ENCODE data around the gene MDM4.
"Not testable (repeated sequence)": the region's sequence is repeated elsewhere in the genome, so short reads cannot be mapped to it uniquely, and the experiment has no call there.

The MDM4 gene

DNA sequence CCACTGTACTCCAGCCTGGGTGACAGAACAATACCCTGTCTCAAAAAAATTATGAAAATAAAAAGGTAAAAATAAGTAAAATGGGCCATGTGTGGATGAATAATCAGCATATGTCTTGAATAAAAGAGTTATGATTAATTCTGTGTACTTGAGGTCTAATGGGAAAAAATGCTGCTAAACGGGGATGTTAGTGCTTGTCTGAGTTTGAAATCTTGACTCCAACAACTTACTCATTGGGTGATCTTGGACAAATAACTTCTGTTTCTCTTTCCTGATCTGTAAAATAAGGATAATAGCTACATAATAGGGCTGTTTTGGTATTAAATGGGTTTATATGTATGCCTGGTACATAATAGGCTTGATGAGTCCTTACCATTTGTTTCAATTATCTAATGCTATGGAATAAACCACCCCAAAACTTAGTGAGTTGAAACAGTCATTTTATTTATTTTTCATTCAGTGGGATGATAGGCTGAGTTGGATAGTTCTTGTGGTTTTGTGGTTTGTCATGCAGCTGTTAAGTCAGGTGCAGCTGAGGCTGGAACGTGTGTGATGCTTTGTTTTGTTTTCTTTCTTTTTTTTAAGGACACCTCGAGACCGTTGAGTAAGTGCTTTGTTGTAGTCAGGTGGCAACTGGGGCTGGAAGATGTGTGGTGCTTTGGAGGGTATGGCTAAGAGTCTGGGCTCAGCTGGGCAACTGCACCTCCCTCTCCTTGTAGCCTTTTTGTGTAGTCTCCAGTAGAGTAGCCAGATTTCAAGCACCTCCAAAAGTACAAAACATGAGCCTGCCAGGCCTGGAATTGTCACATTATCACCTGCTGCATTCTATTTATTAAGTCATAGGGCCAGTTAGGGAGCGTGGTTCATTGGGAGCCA is 4.9 kb downstream of the MDM4 start:
- DNase-seq (ENCODE audit: insufficient read length, low spot score) (no peak), FAIRE-seq (no peak)
- TF ChIP-seq, protein P1, sequence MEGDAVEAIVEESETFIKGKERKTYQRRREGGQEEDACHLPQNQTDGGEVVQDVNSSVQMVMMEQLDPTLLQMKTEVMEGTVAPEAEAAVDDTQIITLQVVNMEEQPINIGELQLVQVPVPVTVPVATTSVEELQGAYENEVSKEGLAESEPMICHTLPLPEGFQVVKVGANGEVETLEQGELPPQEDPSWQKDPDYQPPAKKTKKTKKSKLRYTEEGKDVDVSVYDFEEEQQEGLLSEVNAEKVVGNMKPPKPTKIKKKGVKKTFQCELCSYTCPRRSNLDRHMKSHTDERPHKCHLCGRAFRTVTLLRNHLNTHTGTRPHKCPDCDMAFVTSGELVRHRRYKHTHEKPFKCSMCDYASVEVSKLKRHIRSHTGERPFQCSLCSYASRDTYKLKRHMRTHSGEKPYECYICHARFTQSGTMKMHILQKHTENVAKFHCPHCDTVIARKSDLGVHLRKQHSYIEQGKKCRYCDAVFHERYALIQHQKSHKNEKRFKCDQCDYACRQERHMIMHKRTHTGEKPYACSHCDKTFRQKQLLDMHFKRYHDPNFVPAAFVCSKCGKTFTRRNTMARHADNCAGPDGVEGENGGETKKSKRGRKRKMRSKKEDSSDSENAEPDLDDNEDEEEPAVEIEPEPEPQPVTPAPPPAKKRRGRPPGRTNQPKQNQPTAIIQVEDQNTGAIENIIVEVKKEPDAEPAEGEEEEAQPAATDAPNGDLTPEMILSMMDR (IDR thresholded peaks at IDR 0.05; ENCODE audit: insufficient read depth, missing control alignments), result no peak

DNA sequence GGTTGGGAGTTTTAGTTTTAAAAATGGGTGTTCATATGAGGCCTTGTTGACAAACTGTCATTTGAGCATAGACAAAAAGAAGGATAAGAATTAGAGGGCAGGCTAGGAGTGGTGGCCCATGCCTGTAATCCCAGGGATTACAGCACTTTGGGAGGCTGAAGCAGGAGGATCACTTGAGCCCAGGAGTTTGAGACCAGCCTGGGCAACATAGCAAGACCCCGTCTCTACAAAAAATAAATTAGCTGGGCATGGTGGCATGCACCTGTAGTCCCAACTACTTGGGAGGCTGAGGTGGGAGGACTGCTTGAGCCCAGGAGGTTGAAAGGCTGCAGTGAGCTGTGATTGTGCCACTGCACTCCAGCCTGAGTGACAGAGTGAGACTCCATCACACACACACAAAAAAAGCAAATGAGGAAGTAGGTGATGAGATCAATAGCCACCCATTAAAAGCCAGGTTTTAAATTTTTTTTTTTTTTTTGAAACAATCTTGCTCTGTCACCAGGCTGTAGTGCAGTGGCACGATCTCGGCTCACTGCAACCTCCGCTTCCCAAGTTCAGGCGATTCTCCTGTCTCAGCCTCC is 5.8 kb downstream of the MDM4 start:
- not testable (repeated sequence) for DNase-seq (ENCODE audit: insufficient read length, low spot score); FAIRE-seq

DNA sequence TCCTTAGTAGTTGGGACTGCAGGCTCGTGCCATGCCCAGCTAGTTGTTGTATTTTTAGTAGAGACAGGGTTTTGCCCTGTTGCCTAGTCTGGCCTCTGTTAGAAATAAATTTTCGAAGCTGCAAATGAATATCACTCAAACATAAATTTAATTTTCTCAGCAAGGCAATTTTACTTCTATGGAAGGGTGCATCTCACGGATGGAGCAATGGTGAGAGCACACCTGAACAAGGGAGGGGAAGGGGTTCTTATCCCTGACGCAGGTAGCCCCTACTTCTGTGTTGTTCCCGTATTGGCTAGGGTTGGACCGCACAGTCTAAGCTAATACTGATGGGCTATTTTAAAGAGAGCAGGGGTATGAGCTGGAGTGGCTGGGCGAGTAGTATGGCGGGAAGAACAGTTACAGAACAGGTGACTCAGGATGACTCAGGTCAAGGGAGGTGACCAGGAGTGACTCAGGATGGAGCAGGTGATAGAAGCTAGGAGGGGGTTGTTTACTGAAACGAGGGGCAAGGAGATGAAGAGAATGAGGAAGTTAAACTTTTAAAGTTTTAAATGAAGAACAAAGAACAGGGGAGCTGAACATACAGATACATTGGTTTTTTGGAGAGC is 7.5 kb downstream of the MDM4 start:
- FAIRE-seq (no peak), DNase-seq (ENCODE audit: insufficient read length, low spot score) (no peak)
- TF ChIP-seq, protein P1 (IDR thresholded peaks at IDR 0.05; ENCODE audit: insufficient read depth, missing control alignments), result no peak

DNA sequence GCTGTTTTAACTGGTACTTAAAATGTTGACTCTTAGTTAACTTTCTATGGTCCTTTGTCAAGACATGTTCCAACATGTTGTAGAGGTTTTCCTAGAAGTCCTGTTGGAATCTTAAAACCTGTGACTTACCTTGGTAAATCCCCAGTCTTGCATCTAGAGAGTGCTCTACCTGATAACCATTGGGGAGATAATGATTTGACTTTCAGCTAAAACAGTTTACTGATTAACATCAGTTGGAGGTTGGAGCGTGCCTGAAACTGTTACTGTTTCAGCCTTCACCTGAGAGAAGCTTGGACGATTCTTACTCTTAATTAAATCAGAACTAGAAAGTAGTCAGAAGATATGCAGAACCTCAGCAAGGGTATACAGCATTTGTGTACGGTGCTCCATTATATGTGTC is 8.8 kb downstream of the MDM4 start:
- no peak for DNase-seq (ENCODE audit: insufficient read length, low spot score)
- TF ChIP-seq, protein P1 (IDR thresholded peaks at IDR 0.05; ENCODE audit: insufficient read depth, missing control alignments), result no peak
- no peak for FAIRE-seq

DNA sequence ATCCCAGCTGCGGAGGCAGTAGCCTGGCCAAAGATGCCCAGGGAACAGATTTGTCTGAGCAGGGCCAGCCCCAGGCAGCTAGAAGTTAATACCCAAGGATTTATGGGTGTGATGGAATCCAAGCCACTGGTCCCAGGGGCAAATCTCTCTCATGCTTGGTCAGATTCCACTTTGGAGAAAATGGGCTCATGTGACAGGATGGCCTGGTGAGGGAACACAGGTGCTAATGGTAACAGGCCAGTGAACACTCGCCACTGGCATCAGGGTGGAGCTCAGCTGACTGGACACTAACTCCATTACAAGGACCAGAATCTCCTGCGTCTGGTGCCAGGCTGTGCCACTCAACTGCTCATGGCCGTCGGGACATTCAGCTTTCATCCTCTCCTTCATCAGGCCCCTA is 12.0 kb downstream of the MDM4 start:
- no peak for FAIRE-seq
- TF ChIP-seq, protein P1 (IDR thresholded peaks at IDR 0.05; ENCODE audit: insufficient read depth, missing control alignments), result no peak
- DNase-seq (ENCODE audit: insufficient read length, low spot score), result no peak

DNA sequence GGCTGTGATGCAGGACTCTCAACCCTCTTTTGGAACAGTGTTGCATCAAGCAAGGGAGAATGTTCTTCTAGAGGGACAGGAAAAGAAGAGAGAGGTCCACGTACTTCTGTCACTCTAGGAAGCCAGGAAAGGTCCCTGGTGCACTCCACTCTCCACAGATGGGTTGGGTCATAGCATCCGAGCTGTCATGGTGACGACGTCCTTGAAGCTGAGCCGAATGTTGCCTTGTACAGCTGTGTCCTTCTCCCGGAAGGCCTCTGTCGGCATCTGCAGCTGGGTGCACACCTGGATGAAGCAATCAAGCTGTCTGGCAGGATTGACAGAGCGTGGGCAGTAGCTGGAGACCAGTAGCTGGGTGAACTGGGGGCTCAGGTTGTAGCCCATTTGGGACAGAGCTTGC is 12.5 kb downstream of the MDM4 start:
- TF ChIP-seq, protein P1 (IDR thresholded peaks at IDR 0.05; ENCODE audit: insufficient read depth, missing control alignments), result no peak
- FAIRE-seq, result no peak
- DNase-seq (ENCODE audit: insufficient read length, low spot score), result no peak

DNA sequence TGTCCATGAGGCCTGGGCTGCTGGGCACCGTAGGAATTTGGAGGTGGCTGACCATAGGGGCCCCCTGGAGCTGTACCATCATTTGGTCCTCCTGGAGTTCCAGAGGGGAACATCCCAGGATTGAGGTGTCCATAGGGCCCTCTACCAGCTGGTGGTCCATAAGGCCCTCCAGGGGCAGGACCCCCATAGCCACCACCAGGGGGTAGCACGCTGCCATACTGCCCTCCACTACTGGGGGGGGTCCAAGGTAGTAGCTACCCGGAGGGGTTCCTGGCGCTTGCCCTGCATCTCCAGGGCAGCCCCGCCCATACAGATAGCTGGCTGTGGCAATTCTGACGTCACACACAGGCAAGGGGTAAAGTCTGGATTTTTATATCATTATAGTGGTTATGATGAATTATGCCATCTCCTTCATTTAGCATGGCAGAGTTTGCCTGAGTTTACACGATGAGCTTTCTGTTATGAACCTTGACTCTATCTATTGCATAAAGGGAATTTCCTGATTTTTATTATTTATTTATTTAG is 13.2 kb downstream of the MDM4 start:
- DNase-seq (ENCODE audit: insufficient read length, low spot score) (no peak), FAIRE-seq (no peak)
- TF ChIP-seq, protein P1 (IDR thresholded peaks at IDR 0.05; ENCODE audit: insufficient read depth, missing control alignments), result no peak

Measured in D721Med (cell line).